ENCODE data around the gene PSME4.

DNA sequence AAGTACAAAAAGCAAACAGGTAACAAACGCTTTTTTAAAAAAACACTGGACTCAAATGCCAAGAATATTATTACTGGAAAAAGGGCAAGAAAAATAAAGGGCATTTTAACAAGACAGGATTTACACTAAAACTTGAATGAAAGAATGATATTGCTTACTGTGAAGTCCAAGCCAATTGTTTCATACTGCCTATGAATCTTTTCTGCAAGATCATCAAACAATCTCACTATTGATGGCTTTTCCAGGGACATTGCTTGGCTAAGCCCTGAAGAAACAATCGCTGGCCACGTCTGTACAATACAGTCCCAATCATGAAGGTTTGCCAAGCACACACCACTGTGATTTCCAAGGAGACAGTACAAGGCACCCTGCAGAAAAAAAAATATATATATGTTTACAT is 69.6 kb downstream of the PSME4 start:
- TF ChIP-seq, protein P1, sequence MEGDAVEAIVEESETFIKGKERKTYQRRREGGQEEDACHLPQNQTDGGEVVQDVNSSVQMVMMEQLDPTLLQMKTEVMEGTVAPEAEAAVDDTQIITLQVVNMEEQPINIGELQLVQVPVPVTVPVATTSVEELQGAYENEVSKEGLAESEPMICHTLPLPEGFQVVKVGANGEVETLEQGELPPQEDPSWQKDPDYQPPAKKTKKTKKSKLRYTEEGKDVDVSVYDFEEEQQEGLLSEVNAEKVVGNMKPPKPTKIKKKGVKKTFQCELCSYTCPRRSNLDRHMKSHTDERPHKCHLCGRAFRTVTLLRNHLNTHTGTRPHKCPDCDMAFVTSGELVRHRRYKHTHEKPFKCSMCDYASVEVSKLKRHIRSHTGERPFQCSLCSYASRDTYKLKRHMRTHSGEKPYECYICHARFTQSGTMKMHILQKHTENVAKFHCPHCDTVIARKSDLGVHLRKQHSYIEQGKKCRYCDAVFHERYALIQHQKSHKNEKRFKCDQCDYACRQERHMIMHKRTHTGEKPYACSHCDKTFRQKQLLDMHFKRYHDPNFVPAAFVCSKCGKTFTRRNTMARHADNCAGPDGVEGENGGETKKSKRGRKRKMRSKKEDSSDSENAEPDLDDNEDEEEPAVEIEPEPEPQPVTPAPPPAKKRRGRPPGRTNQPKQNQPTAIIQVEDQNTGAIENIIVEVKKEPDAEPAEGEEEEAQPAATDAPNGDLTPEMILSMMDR (IDR thresholded peaks at IDR 0.05; ENCODE audit: borderline replicate concordance, extremely low read depth, low read length, poor library complexity, severe bottlenecking): no peak
- TF ChIP-seq EZH2 (IDR thresholded peaks at IDR 0.05; ENCODE audit: borderline replicate concordance, low read depth, low read length, severe bottlenecking): no peak

Data from DND-41 (cell line).